ENCODE measurements around the gene EID2. TPM values are rescaled to one million over a fixed set of nuclear protein-coding genes. Genes with fewer than 3 reads are reported as not detected.

Gene EID2
- 10 to 100 TPM in 4 of 6 donors, 1 to 10 TPM in 1, not detected in 1; 9.4 to 22.9 (median 17.3) TPM for polyA plus RNA-seq (ENCODE audit: low read depth in 6 of 6)

GRCh38 chr19:39539518-39540332 is at the start of gene EID2:
TSS of gene EID2 (minus strand) at chr19:39540161. CDS start at chr19:39540079, 82 bp downstream.
- no peaks in the 10 kb centered on the region for H3K9me3 Mint-ChIP-seq
- ATAC-seq (ENCODE audit: low read depth in 2 of 2), result peak; percentile 90 to 91
- H3K36me3 Mint-ChIP-seq, result no peaks in the 10 kb centered on the region
- peak within 1 kb of the TSS; percentile 88 to 98 (median 97) for H3K27ac Mint-ChIP-seq
- peak within 1 kb of the TSS; percentile 92 to 98 (median 96) for H3K4me3 Mint-ChIP-seq
- H3K27me3 Mint-ChIP-seq, result no peaks in the 10 kb centered on the region
- peaks cover 35 to 50% (median 38%) of the 10 kb centered on the region in 3 donors for H3K4me1 Mint-ChIP-seq
- DNase-seq, result peak; percentile 88

- H3K36me3 Mint-ChIP-seq, result no peaks in the 10 kb centered on the region
- H3K4me3 Mint-ChIP-seq, result no peak overlapping the region
- no peaks in the 10 kb centered on the region for H3K4me1 Mint-ChIP-seq
- peaks cover 0 to 5% (median 2%) of the 10 kb centered on the region in 7 donors for H3K9me3 Mint-ChIP-seq
- H3K27ac Mint-ChIP-seq, result no peak overlapping the region
- ATAC-seq (ENCODE audit: low read depth in 2 of 2) (no peak), DNase-seq (no peak)
- peaks cover 34 to 56% (median 46%) of the 10 kb centered on the region in 3 donors for H3K27me3 Mint-ChIP-seq
Observed at GRCh38 chr19:39588066-39588465, 48.1 kb upstream of the EID2 start.

GRCh38 chr19:39587496-39587895 is 47.5 kb upstream of the EID2 start:
- ATAC-seq (ENCODE audit: low read depth in 2 of 2), result no peak

GRCh38 chr19:39582891-39583625 is 43.1 kb upstream of the EID2 start:
- H3K36me3 Mint-ChIP-seq, result peaks cover 10% of the 10 kb centered on the region in 2 donors
- peaks cover 28 to 46% (median 38%) of the 10 kb centered on the region in 3 donors for H3K27me3 Mint-ChIP-seq

More at GRCh38 chr19:39587496-39587895, 47.5 kb upstream of the EID2 start:
- H3K27me3 Mint-ChIP-seq, result peaks cover 34 to 54% (median 46%) of the 10 kb centered on the region in 3 donors
- H3K36me3 Mint-ChIP-seq, result no peaks in the 10 kb centered on the region
- no peaks in the 10 kb centered on the region for H3K4me1 Mint-ChIP-seq
- H3K9me3 Mint-ChIP-seq, result peaks cover 0 to 5% (median 2%) of the 10 kb centered on the region in 7 donors
- H3K27ac Mint-ChIP-seq, result no peak overlapping the region
- no peak for DNase-seq
- H3K4me3 Mint-ChIP-seq, result no peak overlapping the region

GRCh38 chr19:39582442-39582841 is 42.5 kb upstream of the EID2 start:
- H3K9me3 Mint-ChIP-seq, result peaks cover 7 to 25% (median 12%) of the 10 kb centered on the region in 7 donors

More at GRCh38 chr19:39582891-39583625, 43.1 kb upstream of the EID2 start:
- ATAC-seq (ENCODE audit: low read depth in 2 of 2), result no peak
- no peak for DNase-seq
- Mint-ChIP-seq H3K27ac (no peak overlapping the region), H3K9me3 (peaks cover 7 to 19% (median 12%) of the 10 kb centered on the region in 7 donors), H3K4me3 (no peak overlapping the region), H3K4me1 (no peaks in the 10 kb centered on the region)

GRCh38 chr19:39568604-39569003 is 28.6 kb upstream of the EID2 start:
- peaks cover 23 to 37% (median 35%) of the 10 kb centered on the region in 3 donors for H3K27me3 Mint-ChIP-seq
- H3K36me3 Mint-ChIP-seq, result peaks cover 6 to 13% of the 10 kb centered on the region in 2 donors
- DNase-seq (no peak), ATAC-seq (ENCODE audit: low read depth in 2 of 2) (no peak)
- H3K9me3 Mint-ChIP-seq, result peaks cover 0 to 12% (median 11%) of the 10 kb centered on the region in 7 donors
- no peak overlapping the region for H3K4me3 Mint-ChIP-seq
- no peaks in the 10 kb centered on the region for H3K4me1 Mint-ChIP-seq
- no peak overlapping the region for H3K27ac Mint-ChIP-seq

More at GRCh38 chr19:39582442-39582841, 42.5 kb upstream of the EID2 start:
- Mint-ChIP-seq H3K27ac (no peak overlapping the region), H3K36me3 (peaks cover 10% of the 10 kb centered on the region in 2 donors), H3K27me3 (peaks cover 25 to 46% (median 43%) of the 10 kb centered on the region in 3 donors), H3K4me3 (no peak overlapping the region), H3K4me1 (no peaks in the 10 kb centered on the region)
- DNase-seq, result no peak
- ATAC-seq (ENCODE audit: low read depth in 2 of 2), result no peak

GRCh38 chr19:39566064-39566463 is 26.1 kb upstream of the EID2 start:
- DNase-seq, result no peak
- Mint-ChIP-seq H3K4me1 (no peaks in the 10 kb centered on the region), H3K4me3 (no peak overlapping the region), H3K27me3 (peaks cover 11 to 27% (median 17%) of the 10 kb centered on the region in 3 donors), H3K9me3 (no peaks in the 10 kb centered on the region), H3K27ac (no peak overlapping the region), H3K36me3 (no peaks in the 10 kb centered on the region)
- ATAC-seq (ENCODE audit: low read depth in 2 of 2), result no peak

GRCh38 chr19:39563408-39563807 is 23.4 kb upstream of the EID2 start:
- no peak for DNase-seq
- H3K4me3 Mint-ChIP-seq, result no peak overlapping the region
- H3K36me3 Mint-ChIP-seq, result no peaks in the 10 kb centered on the region
- H3K9me3 Mint-ChIP-seq, result no peaks in the 10 kb centered on the region
- peaks cover 6 to 7% (median 6%) of the 10 kb centered on the region in 3 donors for H3K4me1 Mint-ChIP-seq
- H3K27me3 Mint-ChIP-seq, result peaks cover 1 to 15% (median 2%) of the 10 kb centered on the region in 3 donors
- ATAC-seq (ENCODE audit: low read depth in 2 of 2), result no peak
- no peak overlapping the region for H3K27ac Mint-ChIP-seq

- Mint-ChIP-seq H3K9me3 (no peaks in the 10 kb centered on the region), H3K27me3 (peaks cover 0 to 14% (median 0%) of the 10 kb centered on the region in 3 donors), H3K27ac (peak overlapping the region in 3 of 6 donors; percentile 32 to 65 (median 50)), H3K36me3 (no peaks in the 10 kb centered on the region), H3K4me1 (peaks cover 13 to 20% (median 14%) of the 10 kb centered on the region in 3 donors), H3K4me3 (peak overlapping the region in 5 of 8 donors; percentile 17 to 62 (median 35))
- ATAC-seq (ENCODE audit: low read depth in 2 of 2) (peak in 1 of 2 donors; percentile 25), DNase-seq (no peak)
Observed at GRCh38 chr19:39558624-39559117, 18.7 kb upstream of the EID2 start.

- H3K9me3 Mint-ChIP-seq, result no peaks in the 10 kb centered on the region
- peaks cover 13 to 25% (median 18%) of the 10 kb centered on the region in 3 donors for H3K4me1 Mint-ChIP-seq
- ATAC-seq (ENCODE audit: low read depth in 2 of 2) (peak in 1 of 2 donors; percentile 30), DNase-seq (no peak)
- H3K36me3 Mint-ChIP-seq, result no peaks in the 10 kb centered on the region
- H3K4me3 Mint-ChIP-seq, result peak overlapping the region in 5 of 8 donors; percentile 11 to 62 (median 19)
- peak overlapping the region in 3 of 6 donors; percentile 24 to 65 (median 35) for H3K27ac Mint-ChIP-seq
- H3K27me3 Mint-ChIP-seq, result peaks cover 0 to 14% (median 0%) of the 10 kb centered on the region in 3 donors
Observed at GRCh38 chr19:39557811-39558623, 18.1 kb upstream of the EID2 start.

- no peak overlapping the region for H3K27ac Mint-ChIP-seq
- DNase-seq, result no peak
- no peaks in the 10 kb centered on the region for H3K9me3 Mint-ChIP-seq
- no peak overlapping the region for H3K4me3 Mint-ChIP-seq
- H3K36me3 Mint-ChIP-seq, result no peaks in the 10 kb centered on the region
- H3K4me1 Mint-ChIP-seq, result peaks cover 25 to 40% (median 28%) of the 10 kb centered on the region in 3 donors
- no peak for ATAC-seq (ENCODE audit: low read depth in 2 of 2)
- peaks cover 0 to 4% (median 0%) of the 10 kb centered on the region in 3 donors for H3K27me3 Mint-ChIP-seq
Observed at GRCh38 chr19:39555883-39556282, 15.9 kb upstream of the EID2 start.

- no peak overlapping the region for H3K4me3 Mint-ChIP-seq
- H3K27me3 Mint-ChIP-seq, result peaks cover 0 to 4% (median 0%) of the 10 kb centered on the region in 3 donors
- DNase-seq, result no peak
- no peaks in the 10 kb centered on the region for H3K9me3 Mint-ChIP-seq
- H3K4me1 Mint-ChIP-seq, result peaks cover 25 to 40% (median 28%) of the 10 kb centered on the region in 3 donors
- ATAC-seq (ENCODE audit: low read depth in 2 of 2), result no peak
- H3K36me3 Mint-ChIP-seq, result no peaks in the 10 kb centered on the region
- H3K27ac Mint-ChIP-seq, result peak overlapping the region in 1 of 6 donors; percentile 71
Observed at GRCh38 chr19:39554701-39555311, 14.8 kb upstream of the EID2 start.

Measured in naive B cell (primary cell).